T-helper 1 cell treated with Interleukin-12 subunit alpha and Interleukin-12 subunit beta and Interleukin-4 antibody, amounts not matched to agents 30 μg/mL and 1 μg/mL, for 36 hours (primary cell): ENCODE measurements around the gene SNTG2.
"Not testable (repeated sequence)": the region's sequence is repeated elsewhere in the genome, so short reads cannot be mapped to it uniquely, and the experiment has no call there.

ENCODE experiments used
- H3K27ac Mint-ChIP-seq: one replicate; pipeline ENCODE4 v1.8.0; 2021; ENCODE audit warnings: mild to moderate bottlenecking, mixed read lengths
- H3K27me3 Mint-ChIP-seq: one replicate; pipeline ENCODE4 v1.8.0; 2021; ENCODE audit warnings: low read depth, mixed read lengths
- H3K36me3 Mint-ChIP-seq: one replicate; pipeline ENCODE4 v1.8.0; 2021; ENCODE audit warnings: low read depth, mixed read lengths
- H3K4me1 Mint-ChIP-seq: one replicate; pipeline ENCODE4 v1.8.0; 2021; ENCODE audit warnings: low read depth, mixed read lengths
- H3K4me3 Mint-ChIP-seq: one replicate; pipeline ENCODE4 v1.8.0; 2021; ENCODE audit warnings: mild to moderate bottlenecking, moderate library complexity, mixed read lengths
- H3K9me3 Mint-ChIP-seq: one replicate; pipeline ENCODE4 v1.8.0; 2021; ENCODE audit warnings: mixed read lengths

The SNTG2 gene

DNA sequence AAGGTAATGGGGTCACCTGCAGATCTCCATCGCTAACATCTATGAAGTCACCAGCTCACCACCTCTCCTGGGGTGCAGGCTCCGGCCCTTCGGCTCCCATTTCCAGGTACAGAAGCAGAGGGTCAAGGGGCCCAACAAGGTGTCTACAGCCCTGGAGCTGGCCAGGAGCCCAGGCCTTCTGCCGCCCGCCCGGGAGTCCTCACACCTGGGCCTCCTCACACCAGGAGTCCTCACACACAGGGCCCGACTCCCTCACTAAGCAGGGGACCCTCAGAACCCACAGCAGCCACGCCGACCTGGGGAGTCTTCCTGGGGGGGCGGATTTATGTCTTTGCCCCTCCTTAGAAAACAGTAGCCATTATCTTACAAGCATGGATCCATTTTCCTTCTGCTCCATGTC, 419.3 kb downstream of the SNTG2 start:
- no peaks in the 10 kb centered on the region for H3K9me3 Mint-ChIP-seq
- no peak overlapping the region for H3K4me3 Mint-ChIP-seq
- no peak overlapping the region for H3K27ac Mint-ChIP-seq
- H3K27me3 Mint-ChIP-seq: no peaks in the 10 kb centered on the region
- H3K4me1 Mint-ChIP-seq: no peaks in the 10 kb centered on the region
- no peaks in the 10 kb centered on the region for H3K36me3 Mint-ChIP-seq

DNA sequence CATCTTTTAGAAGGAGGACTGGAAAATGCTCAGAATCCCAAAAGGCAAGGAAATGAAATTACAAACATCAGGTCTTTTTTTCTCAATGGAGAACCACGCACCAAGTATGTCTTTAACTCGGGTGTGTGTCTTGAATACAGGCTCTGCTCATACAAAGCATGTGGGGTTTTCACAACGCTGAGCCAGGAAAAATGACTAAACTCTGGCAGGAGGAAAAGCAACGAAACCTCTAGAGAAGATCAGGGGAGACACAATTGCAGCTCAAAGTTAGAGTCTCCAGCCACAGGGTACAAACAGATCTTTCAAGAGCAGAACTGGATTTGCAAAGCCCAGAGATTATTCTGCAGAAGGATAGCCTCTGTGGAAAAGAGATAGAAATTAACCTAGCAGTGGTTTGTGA, 419.8 kb downstream of the SNTG2 start:
- Mint-ChIP-seq H3K9me3 (no peaks in the 10 kb centered on the region), H3K27me3 (no peaks in the 10 kb centered on the region), H3K36me3 (no peaks in the 10 kb centered on the region), H3K4me3 (no peak overlapping the region), H3K4me1 (no peaks in the 10 kb centered on the region), H3K27ac (no peak overlapping the region)

DNA sequence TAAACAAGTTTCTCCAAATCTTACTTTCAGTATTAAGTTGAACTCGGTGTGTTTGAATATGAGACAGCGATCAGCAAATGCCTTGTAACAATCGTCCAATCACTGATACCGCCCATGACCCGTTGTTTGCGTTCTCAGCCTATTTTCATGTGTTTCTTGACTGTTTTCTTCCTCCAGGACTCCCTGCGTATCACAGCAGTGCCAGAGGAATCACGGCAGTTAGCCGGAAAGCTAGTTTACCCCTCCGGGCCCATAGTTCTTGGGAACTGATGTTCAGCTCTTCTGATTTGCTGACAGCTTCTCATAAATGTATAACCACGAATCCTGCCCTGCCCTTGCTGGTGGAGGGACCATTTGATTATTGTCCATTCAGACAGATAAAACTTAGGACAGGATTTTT, 420.4 kb downstream of the SNTG2 start:
- no peaks in the 10 kb centered on the region for H3K9me3 Mint-ChIP-seq
- no peak overlapping the region for H3K27ac Mint-ChIP-seq
- no peaks in the 10 kb centered on the region for H3K27me3 Mint-ChIP-seq
- no peaks in the 10 kb centered on the region for H3K36me3 Mint-ChIP-seq
- H3K4me3 Mint-ChIP-seq: no peak overlapping the region
- no peaks in the 10 kb centered on the region for H3K4me1 Mint-ChIP-seq

GRCh38 chr2:1373830-1374229, 423.2 kb downstream of the SNTG2 start:
- H3K27ac Mint-ChIP-seq: no peak overlapping the region
- no peaks in the 10 kb centered on the region for H3K4me1 Mint-ChIP-seq
- H3K4me3 Mint-ChIP-seq: no peak overlapping the region
- H3K27me3 Mint-ChIP-seq: no peaks in the 10 kb centered on the region
- no peaks in the 10 kb centered on the region for H3K36me3 Mint-ChIP-seq
- no peaks in the 10 kb centered on the region for H3K9me3 Mint-ChIP-seq

DNA sequence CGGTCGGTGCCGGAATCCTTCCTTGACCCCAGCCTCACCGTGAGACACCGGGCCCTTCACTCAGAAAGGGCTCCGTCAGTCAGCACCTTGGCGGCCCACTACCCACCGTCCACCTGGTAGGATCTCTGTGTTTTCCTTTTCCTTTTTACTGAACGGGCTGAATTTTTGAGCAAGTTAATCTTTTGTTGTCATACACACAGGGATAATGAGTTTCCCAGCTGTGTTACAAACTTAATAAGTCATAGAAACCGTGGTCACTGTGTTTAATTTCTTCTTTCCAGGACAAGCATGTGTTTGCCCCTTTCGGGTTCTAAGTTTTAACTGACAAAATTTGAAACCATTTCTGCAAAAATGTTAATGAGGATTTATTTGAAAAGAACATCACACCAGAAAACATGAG, 423.6 kb downstream of the SNTG2 start:
- Mint-ChIP-seq H3K36me3 (no peaks in the 10 kb centered on the region), H3K27ac (no peak overlapping the region), H3K4me3 (no peak overlapping the region), H3K4me1 (no peaks in the 10 kb centered on the region), H3K9me3 (no peaks in the 10 kb centered on the region), H3K27me3 (no peaks in the 10 kb centered on the region)

DNA sequence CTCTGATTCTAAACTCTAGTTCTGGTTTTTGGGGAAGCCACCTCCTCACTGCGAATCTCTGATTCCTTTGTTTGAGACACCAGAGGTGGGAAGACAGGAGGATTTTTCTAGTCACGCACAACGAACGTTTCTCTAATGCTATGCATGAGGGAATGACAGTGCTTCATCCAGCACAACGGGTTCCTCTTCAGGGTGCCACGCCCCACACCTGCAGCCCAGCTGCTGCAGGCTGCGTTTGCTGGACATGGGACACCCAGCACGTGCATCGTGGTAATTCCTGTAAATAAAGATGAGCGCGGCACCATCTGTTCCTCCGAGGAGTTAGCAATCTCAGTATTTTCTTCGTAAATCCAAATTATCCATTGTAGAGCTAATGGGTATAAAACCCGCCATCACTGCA, 425.1 kb downstream of the SNTG2 start:
- Mint-ChIP-seq H3K4me3 (no peak overlapping the region), H3K27ac (no peak overlapping the region), H3K9me3 (no peaks in the 10 kb centered on the region), H3K27me3 (no peaks in the 10 kb centered on the region), H3K36me3 (no peaks in the 10 kb centered on the region), H3K4me1 (no peaks in the 10 kb centered on the region)

DNA sequence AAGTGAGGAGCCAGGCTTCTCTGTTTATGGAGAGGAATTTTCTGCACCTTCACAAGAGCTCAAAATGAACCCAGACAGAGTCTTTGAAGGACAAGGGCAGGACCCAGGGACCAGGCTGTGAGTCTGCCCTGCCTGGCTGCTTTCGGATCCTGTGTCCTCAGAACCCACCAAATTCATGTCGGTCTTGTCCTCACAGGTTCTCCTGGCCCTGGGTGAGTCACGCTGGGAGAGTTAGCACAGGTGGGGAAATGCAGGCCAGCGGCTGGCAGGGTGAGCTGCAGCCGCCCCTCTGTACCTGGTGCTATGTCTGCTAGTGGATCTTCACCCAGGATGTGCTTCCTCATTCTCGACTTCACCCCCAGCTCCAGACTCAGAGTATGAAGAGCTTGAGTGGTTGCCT, 426.8 kb downstream of the SNTG2 start:
- H3K36me3 Mint-ChIP-seq: no peaks in the 10 kb centered on the region

DNA sequence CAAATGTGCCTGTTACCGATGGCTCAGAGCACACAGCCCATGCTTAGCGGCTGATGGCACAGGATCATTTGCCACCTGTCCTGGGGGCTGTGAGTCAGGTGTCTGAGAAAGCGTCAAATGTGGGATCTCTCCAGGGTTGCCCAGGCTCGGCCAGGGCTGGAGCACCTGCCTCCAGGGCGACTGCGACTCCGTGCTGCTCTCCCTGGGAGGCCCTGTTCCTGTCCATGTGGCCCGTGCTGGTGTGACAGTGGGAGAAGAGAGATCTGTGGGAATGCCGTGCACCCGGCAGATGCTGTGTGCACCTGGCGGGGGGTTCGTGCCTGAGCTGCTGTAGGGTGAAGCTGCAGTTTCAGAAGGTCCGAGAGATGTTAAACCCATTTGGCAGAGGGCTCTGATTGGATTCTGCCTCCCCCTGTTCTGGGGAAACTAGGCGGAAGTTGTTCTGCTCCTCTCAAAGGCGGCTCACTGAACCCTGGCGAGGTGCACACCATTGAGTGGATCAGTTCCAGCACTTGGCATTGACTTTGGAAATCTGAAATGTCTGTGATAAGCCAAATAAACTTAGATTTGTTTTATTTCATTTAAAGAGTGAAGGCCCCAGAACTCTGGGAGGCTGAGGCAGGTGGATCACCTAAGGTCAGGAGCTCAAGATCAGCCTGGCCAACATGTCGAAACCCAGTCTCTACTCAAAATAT, 428.0 kb downstream of the SNTG2 start:
- no peak overlapping the region for H3K4me3 Mint-ChIP-seq
- H3K9me3 Mint-ChIP-seq: no peaks in the 10 kb centered on the region
- H3K4me1 Mint-ChIP-seq: no peaks in the 10 kb centered on the region
- H3K27me3 Mint-ChIP-seq: no peaks in the 10 kb centered on the region
- no peak overlapping the region for H3K27ac Mint-ChIP-seq
- H3K36me3 Mint-ChIP-seq: no peaks in the 10 kb centered on the region

More for the DNA sequence above, 426.8 kb downstream of the SNTG2 start:
- no peaks in the 10 kb centered on the region for H3K27me3 Mint-ChIP-seq
- H3K27ac Mint-ChIP-seq: no peak overlapping the region
- no peaks in the 10 kb centered on the region for H3K9me3 Mint-ChIP-seq
- no peak overlapping the region for H3K4me3 Mint-ChIP-seq
- no peaks in the 10 kb centered on the region for H3K4me1 Mint-ChIP-seq

- Mint-ChIP-seq H3K27ac (no peak overlapping the region), H3K27me3 (peaks cover 6% of the 10 kb centered on the region), H3K9me3 (peaks cover 4% of the 10 kb centered on the region), H3K4me1 (no peaks in the 10 kb centered on the region), H3K36me3 (peaks cover 1% of the 10 kb centered on the region), H3K4me3 (no peak overlapping the region)
Observed at GRCh38 chr2:1381644-1382043, 431.0 kb downstream of the SNTG2 start.

GRCh38 chr2:1387954-1388725, 437.5 kb downstream of the SNTG2 start:
- H3K9me3 Mint-ChIP-seq, H3K36me3 Mint-ChIP-seq, H3K27me3 Mint-ChIP-seq, H3K4me1 Mint-ChIP-seq, H3K27ac Mint-ChIP-seq, H3K4me3 Mint-ChIP-seq: not testable (repeated sequence)

DNA sequence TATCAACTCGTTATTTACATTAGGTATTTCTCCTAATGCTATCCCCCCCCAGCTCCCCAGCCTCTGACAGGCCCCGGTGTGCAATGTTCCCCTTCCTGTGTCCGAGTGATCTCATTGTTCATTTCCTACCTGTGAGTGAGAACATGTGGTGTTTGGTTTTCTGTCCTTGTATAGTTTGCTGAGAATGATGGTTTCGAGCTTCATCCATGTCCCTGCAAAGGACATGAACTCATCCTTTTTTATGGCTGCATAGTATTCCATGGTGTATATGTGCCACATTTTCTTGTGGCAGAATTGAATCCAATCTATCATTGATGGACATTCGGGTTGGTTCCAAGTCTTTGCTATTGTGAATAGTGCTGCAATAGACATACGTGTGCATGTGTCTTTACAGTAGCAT, 439.5 kb downstream of the SNTG2 start:
- H3K27me3 Mint-ChIP-seq, H3K36me3 Mint-ChIP-seq, H3K9me3 Mint-ChIP-seq, H3K4me3 Mint-ChIP-seq, H3K4me1 Mint-ChIP-seq, H3K27ac Mint-ChIP-seq: not testable (repeated sequence)

DNA sequence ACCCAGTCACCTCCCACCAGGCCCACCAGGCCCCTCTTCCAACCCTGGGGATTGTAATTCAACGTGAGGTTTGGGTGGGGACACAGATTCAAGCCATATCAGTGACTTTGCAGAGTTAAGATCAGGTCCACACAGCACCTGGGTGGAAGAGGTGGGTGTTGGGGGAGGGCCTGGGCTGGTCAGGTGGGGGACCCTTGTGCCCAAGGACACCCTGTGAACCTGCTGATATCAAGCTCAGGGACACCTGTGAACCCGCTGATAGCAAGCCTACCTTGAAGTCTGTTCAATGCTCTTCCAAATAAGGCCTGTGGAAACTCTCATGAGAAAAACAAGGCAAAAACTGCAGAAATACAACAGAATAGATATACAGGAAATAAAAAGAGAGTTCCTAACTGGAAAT, 442.7 kb downstream of the SNTG2 start:
- H3K27ac Mint-ChIP-seq: no peak overlapping the region
- H3K36me3 Mint-ChIP-seq: no peaks in the 10 kb centered on the region

GRCh38 chr2:1394709-1395408, 444.2 kb downstream of the SNTG2 start:
- no peaks in the 10 kb centered on the region for H3K9me3 Mint-ChIP-seq
- no peak overlapping the region for H3K27ac Mint-ChIP-seq
- no peaks in the 10 kb centered on the region for H3K27me3 Mint-ChIP-seq
- no peak overlapping the region for H3K4me3 Mint-ChIP-seq
- H3K4me1 Mint-ChIP-seq: peaks cover 8% of the 10 kb centered on the region
- H3K36me3 Mint-ChIP-seq: no peaks in the 10 kb centered on the region

More for the DNA sequence above, 442.7 kb downstream of the SNTG2 start:
- Mint-ChIP-seq H3K4me3 (no peak overlapping the region), H3K4me1 (peaks cover 4% of the 10 kb centered on the region), H3K9me3 (no peaks in the 10 kb centered on the region), H3K27me3 (no peaks in the 10 kb centered on the region)

DNA sequence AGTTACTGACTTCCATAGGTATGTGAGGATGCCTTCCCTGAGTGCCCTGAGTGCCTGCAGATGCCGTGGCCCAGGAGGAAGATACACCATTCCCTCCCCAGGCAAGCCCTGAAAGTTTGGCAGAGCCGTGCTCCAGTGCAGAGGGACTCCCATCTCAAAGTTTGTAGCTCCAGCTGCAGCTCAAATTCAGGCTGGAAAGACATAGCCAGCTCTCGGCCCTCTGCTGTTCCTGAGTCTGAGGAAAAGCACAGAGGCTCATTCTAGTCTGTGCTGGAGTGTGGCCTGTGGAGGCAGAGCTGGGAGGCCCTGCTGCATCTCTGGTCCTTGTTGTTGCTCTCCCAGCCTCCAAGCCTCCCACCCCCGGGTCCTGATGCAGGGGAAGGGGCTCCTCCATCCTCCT, 446.7 kb downstream of the SNTG2 start:
- Mint-ChIP-seq H3K36me3 (no peaks in the 10 kb centered on the region), H3K4me3 (no peak overlapping the region), H3K9me3 (no peaks in the 10 kb centered on the region), H3K27me3 (no peaks in the 10 kb centered on the region), H3K4me1 (peaks cover 9% of the 10 kb centered on the region), H3K27ac (no peak overlapping the region)

DNA sequence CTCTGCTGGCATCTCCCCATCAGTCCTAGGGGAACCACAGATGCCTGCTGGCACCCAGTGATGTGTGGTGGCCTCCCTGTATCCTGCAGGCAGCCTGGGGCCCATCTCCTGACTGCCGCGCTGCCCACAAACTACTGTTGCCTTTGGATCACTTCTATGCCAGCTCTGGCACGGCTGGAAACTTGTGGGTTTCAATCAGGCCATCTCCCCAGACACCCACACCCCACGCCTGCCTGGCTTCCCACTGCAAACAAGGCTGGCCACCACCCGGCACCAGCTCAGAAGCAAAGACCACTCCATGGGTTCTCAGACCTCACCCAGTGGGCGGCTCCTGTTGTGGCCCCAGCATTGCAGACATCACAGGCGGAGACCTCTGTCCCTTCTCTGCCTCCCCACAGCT, 447.5 kb downstream of the SNTG2 start:
- H3K9me3 Mint-ChIP-seq: peaks cover 4% of the 10 kb centered on the region
- peaks cover 9% of the 10 kb centered on the region for H3K4me1 Mint-ChIP-seq
- H3K27ac Mint-ChIP-seq: no peak overlapping the region
- H3K36me3 Mint-ChIP-seq: no peaks in the 10 kb centered on the region
- no peaks in the 10 kb centered on the region for H3K27me3 Mint-ChIP-seq
- no peak overlapping the region for H3K4me3 Mint-ChIP-seq
